Astrocyte (in vitro differentiated cells and primary cell): ENCODE data around the gene NOP56. TPM values are rescaled to one million over a fixed set of nuclear protein-coding genes. Genes with fewer than 3 reads are reported as not detected.

Source experiments
- DNase-seq: peaks from one replicate; pipeline ENCODE4 v3.0.0-alpha.2; 2010; ENCODE audit warnings: low read depth
- FAIRE-seq: peaks from 2 replicates; lab custom pipeline; 2011; peaks lifted over from hg19 to GRCh38; lab: Jason Lieb, UNC
- H2AFZ ChIP-seq: 2 replicates; pipeline ENCODE4 v1.6.0; 2012; ENCODE audit warnings: low read depth, low read length, inconsistent platforms
- H3K27ac ChIP-seq: 2 replicates; pipeline ENCODE4 v1.5.1; 2011; ENCODE audit warnings: low read depth, low read length, inconsistent platforms
- H3K27me3 ChIP-seq: 2 replicates; pipeline ENCODE4 v1.6.0; 2011; ENCODE audit warnings: low read length, inconsistent platforms; ENCODE audit not compliant: insufficient read depth
- H3K36me3 ChIP-seq: 2 replicates; pipeline ENCODE4 v1.5.1; 2011; ENCODE audit warnings: low read length, inconsistent platforms; ENCODE audit not compliant: insufficient read depth
- H3K4me1 ChIP-seq: 2 replicates; pipeline ENCODE4 v1.5.1; 2011; ENCODE audit warnings: low read length, inconsistent platforms; ENCODE audit not compliant: insufficient read depth
- H3K4me2 ChIP-seq: 2 replicates; pipeline ENCODE4 v1.6.0; 2012; ENCODE audit warnings: low read length, inconsistent platforms
- H3K4me3 ChIP-seq: 2 replicates; pipeline ENCODE4 v1.5.1; 2011; ENCODE audit warnings: low read depth, mild to moderate bottlenecking, low read length, inconsistent platforms; ENCODE audit not compliant: insufficient read depth
- H3K79me2 ChIP-seq: 2 replicates; pipeline ENCODE4 v1.6.0; 2012; ENCODE audit warnings: mild to moderate bottlenecking, low read length, inconsistent platforms; ENCODE audit not compliant: insufficient read depth
- H3K9ac ChIP-seq: 2 replicates; pipeline ENCODE4 v1.6.0; 2012; ENCODE audit warnings: mild to moderate bottlenecking, low read length, inconsistent platforms
- H3K9me3 ChIP-seq: 2 replicates; pipeline ENCODE4 v1.5.1; 2012; ENCODE audit warnings: low read depth, mild to moderate bottlenecking, low read length, inconsistent platforms; ENCODE audit not compliant: insufficient read depth
- H4K20me1 ChIP-seq: 2 replicates; pipeline ENCODE4 v1.6.0; 2012; ENCODE audit warnings: low read length, inconsistent platforms; ENCODE audit not compliant: insufficient read depth
- H3K27ac Mint-ChIP-seq: one replicate; pipeline ENCODE4 v1.8.0; 2021; ENCODE audit warnings: mild to moderate bottlenecking, mixed read lengths; ENCODE audit not compliant: unreplicated experiment
- H3K27me3 Mint-ChIP-seq: one replicate; pipeline ENCODE4 v1.8.0; 2021; ENCODE audit warnings: low read depth, mixed read lengths; ENCODE audit not compliant: unreplicated experiment
- H3K36me3 Mint-ChIP-seq: one replicate; pipeline ENCODE4 v1.8.0; 2021; ENCODE audit warnings: low read depth, mixed read lengths; ENCODE audit not compliant: unreplicated experiment
- H3K4me1 Mint-ChIP-seq: one replicate; pipeline ENCODE4 v1.8.0; 2021; ENCODE audit warnings: low read depth, mixed read lengths; ENCODE audit not compliant: unreplicated experiment
- H3K4me3 Mint-ChIP-seq: one replicate; pipeline ENCODE4 v1.8.0; 2021; ENCODE audit warnings: mild to moderate bottlenecking, moderate library complexity, mixed read lengths; ENCODE audit not compliant: unreplicated experiment
- H3K9me3 Mint-ChIP-seq: one replicate; pipeline ENCODE4 v1.8.0; 2021; ENCODE audit warnings: mild to moderate bottlenecking, mixed read lengths; ENCODE audit not compliant: unreplicated experiment
- EZH2 ChIP-seq: IDR thresholded peaks from 2 replicates; pipeline ENCODE4 v1.6.1; 2012; ENCODE audit warnings: mild to moderate bottlenecking, low read length, inconsistent platforms; ENCODE audit not compliant: insufficient read depth
- total RNA-seq: library from RNA; stranded (reverse); gene quantifications from 2 replicates; pipeline ENCODE4 v1.2.1, GENCODE V29; 2021
- TF ChIP-seq, protein P1 (sequence below): IDR thresholded peaks from 2 replicates; pipeline ENCODE4 v1.5.1; 2011; ENCODE audit warnings: low read depth, mild to moderate bottlenecking, inconsistent platforms, low read length, moderate library complexity; ENCODE audit not compliant: insufficient read depth

Gene NOP56
- total RNA-seq, 1 donor from 2014 or later: 292 TPM

DNA sequence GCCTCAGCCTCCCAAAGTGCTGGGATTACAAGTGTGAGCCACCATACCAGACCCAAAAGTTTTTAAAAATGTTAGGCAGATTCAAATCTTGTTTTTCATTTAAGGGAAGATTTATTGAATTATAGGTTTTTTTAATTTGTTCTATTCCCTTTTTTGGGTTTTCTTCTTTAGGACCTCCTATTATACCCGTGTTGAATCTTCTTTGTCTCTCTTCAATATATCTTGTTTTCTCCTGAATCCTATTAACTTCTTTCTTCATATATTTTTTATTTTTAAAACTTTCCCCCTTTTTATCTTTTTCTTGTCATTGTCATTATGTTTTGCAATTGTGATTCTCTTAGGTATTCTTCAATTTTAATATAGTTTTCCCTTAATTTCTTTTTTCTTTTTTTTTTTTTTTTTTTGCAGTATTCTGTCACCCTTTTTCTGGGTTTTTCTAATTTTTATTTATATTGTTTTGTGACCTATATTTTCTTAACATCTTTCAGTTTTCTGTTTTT lies 45.9 kb upstream of the NOP56 start:
- Histone ChIP-seq H3K9me3 (peaks cover 7% of the 10 kb centered on the region), H3K27me3 (no peaks in the 10 kb centered on the region), H3K9ac (no peak overlapping the region), H3K4me2 (no peak overlapping the region), H4K20me1 (no peaks in the 10 kb centered on the region), H3K4me1 (no peaks in the 10 kb centered on the region), H3K27ac (no peak overlapping the region), H3K4me3 (no peak overlapping the region), H2AFZ (no peak overlapping the region), H3K79me2 (no peaks in the 10 kb centered on the region), H3K36me3 (no peaks in the 10 kb centered on the region)
- TF ChIP-seq, protein P1, sequence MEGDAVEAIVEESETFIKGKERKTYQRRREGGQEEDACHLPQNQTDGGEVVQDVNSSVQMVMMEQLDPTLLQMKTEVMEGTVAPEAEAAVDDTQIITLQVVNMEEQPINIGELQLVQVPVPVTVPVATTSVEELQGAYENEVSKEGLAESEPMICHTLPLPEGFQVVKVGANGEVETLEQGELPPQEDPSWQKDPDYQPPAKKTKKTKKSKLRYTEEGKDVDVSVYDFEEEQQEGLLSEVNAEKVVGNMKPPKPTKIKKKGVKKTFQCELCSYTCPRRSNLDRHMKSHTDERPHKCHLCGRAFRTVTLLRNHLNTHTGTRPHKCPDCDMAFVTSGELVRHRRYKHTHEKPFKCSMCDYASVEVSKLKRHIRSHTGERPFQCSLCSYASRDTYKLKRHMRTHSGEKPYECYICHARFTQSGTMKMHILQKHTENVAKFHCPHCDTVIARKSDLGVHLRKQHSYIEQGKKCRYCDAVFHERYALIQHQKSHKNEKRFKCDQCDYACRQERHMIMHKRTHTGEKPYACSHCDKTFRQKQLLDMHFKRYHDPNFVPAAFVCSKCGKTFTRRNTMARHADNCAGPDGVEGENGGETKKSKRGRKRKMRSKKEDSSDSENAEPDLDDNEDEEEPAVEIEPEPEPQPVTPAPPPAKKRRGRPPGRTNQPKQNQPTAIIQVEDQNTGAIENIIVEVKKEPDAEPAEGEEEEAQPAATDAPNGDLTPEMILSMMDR: no peak
- TF ChIP-seq EZH2: no peak
- FAIRE-seq (no peak), DNase-seq (no peak)
- Mint-ChIP-seq H3K27me3 (peaks cover 8% of the 10 kb centered on the region), H3K4me3 (no peak overlapping the region), H3K27ac (no peak overlapping the region), H3K4me1 (peaks cover 9% of the 10 kb centered on the region), H3K36me3 (no peaks in the 10 kb centered on the region), H3K9me3 (peaks cover 9% of the 10 kb centered on the region)

DNA sequence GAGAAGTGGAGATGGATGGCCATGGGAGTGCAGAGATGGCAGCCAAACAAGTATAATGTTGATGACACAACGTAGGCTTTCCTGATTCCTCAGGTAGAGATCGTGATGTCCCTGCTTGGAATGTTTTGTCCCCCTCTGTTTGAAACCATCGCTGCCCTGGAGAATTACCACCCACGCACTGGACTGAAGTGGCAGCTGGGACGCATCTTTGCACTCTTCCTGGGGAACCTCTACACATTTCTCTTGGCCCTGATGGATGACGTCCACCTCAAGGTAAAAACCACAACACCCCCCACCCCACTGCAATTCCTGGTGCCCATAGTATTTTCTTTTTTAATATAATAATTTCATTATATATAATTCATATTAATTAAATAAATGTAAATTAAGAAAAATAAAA lies 42.1 kb upstream of the NOP56 start:
- Histone ChIP-seq H3K4me1 (no peaks in the 10 kb centered on the region), H3K9me3 (peaks cover 7% of the 10 kb centered on the region), H3K36me3 (no peaks in the 10 kb centered on the region), H3K4me2 (no peak overlapping the region), H2AFZ (no peak overlapping the region), H4K20me1 (no peaks in the 10 kb centered on the region), H3K27ac (no peak overlapping the region), H3K79me2 (no peaks in the 10 kb centered on the region), H3K4me3 (no peak overlapping the region), H3K27me3 (peaks cover 2% of the 10 kb centered on the region), H3K9ac (no peak overlapping the region)
- H3K9me3 Mint-ChIP-seq: peaks cover 9% of the 10 kb centered on the region
- FAIRE-seq (no peak), DNase-seq (no peak)
- peaks cover 12% of the 10 kb centered on the region for H3K27me3 Mint-ChIP-seq
- TF ChIP-seq, protein P1: no peak
- TF ChIP-seq EZH2: no peak
- H3K4me3 Mint-ChIP-seq: no peak overlapping the region
- H3K36me3 Mint-ChIP-seq: no peaks in the 10 kb centered on the region
- peaks cover 4% of the 10 kb centered on the region for H3K4me1 Mint-ChIP-seq
- H3K27ac Mint-ChIP-seq: no peak overlapping the region

DNA sequence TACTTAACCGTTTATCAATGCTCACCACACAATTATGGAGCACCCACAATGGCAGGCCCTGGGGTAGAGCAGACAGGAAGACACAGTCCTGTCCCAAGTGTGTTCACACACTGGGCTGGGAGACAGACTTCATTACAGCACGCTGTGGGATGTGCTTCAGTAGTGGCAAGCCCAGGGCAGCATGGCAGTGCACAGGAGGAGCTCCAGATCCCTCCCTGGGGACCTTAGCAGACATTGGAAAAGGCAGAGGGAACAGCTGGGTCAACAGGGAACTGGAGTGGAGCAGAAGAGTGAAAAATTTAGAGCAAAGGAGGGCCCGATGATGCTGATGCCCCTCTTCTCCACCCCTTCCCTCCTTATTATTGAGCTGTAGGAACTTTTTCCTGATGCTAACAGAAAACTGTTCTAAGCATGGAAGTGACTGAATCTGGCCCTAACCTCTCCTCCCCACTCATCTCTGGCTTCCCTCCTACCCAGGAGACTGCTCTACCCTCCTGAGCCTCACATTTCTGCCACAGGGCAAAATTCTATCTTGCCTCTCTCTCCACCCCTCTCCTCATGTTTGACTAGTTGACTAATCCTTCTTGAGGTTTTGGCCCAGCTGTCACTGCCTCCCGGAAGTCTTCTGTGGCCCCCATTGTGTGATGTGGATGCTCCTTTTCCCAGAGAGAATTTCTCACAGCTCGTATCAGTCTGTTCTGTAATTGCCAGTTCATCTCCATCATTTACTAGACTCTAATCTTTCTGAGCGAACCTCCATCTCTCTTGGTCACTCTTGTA lies 41.3 kb upstream of the NOP56 start:
- TF ChIP-seq, protein P1: no peak
- no peak for TF ChIP-seq EZH2
- Mint-ChIP-seq H3K4me1 (peaks cover 4% of the 10 kb centered on the region), H3K9me3 (peaks cover 9% of the 10 kb centered on the region)

More for the DNA sequence above, 41.3 kb upstream of the NOP56 start:
- H3K4me2 ChIP-seq: no peak overlapping the region
- H3K36me3 ChIP-seq: no peaks in the 10 kb centered on the region
- H4K20me1 ChIP-seq: no peaks in the 10 kb centered on the region
- no peak overlapping the region for H2AFZ ChIP-seq
- Mint-ChIP-seq H3K27ac (no peak overlapping the region), H3K27me3 (peaks cover 15% of the 10 kb centered on the region), H3K36me3 (no peaks in the 10 kb centered on the region), H3K4me3 (no peak overlapping the region)
- H3K9ac ChIP-seq: no peak overlapping the region
- H3K79me2 ChIP-seq: no peaks in the 10 kb centered on the region
- H3K27me3 ChIP-seq: peaks cover 2% of the 10 kb centered on the region
- DNase-seq: no peak
- no peaks in the 10 kb centered on the region for H3K4me1 ChIP-seq
- H3K9me3 ChIP-seq: peaks cover 4% of the 10 kb centered on the region
- no peak overlapping the region for H3K27ac ChIP-seq
- H3K4me3 ChIP-seq: no peak overlapping the region
- no peak for FAIRE-seq
